Fibroblast of the aortic adventitia (primary cell): ENCODE data around the gene PHC2. TPM values are rescaled to one million over a fixed set of nuclear protein-coding genes. Genes with fewer than 3 reads are reported as not detected.

Experiments
- DNase-seq: peaks from one replicate; pipeline ENCODE4 v3.0.0-alpha.2; 2010; ENCODE audit warnings: low read depth
- H3K4me3 ChIP-seq: 2 replicates; pipeline ENCODE4 v1.5.1; 2011; ENCODE audit warnings: low read depth, mild to moderate bottlenecking, control low read depth, low read length, moderate library complexity
- CTCF ChIP-seq: IDR thresholded peaks from 2 replicates; pipeline ENCODE4 v1.5.1; 2011; ENCODE audit warnings: mild to moderate bottlenecking, low read length, control low read depth, inconsistent platforms; ENCODE audit not compliant: insufficient read depth
- total RNA-seq: library from RNA; depleted of rRNA; stranded (reverse); fragments of >200 nt; gene quantifications from 2 replicates; pipeline ENCODE4 v1.2.3, GENCODE V29; 2012; ENCODE audit warnings: low replicate concordance

The PHC2 gene
- total RNA-seq, 1 donor: 50.5 TPM

GRCh38 chr1:33329600-33330305 lies 101.1 kb downstream of the PHC2 start:
- H3K4me3 ChIP-seq: no peak overlapping the region
- TF ChIP-seq CTCF: no peak
- DNase-seq: no peak

- DNase-seq: no peak
- TF ChIP-seq CTCF: no peak
- H3K4me3 ChIP-seq: no peak overlapping the region
Observed at GRCh38 chr1:33328817-33329216, 102.1 kb downstream of the PHC2 start.

GRCh38 chr1:33327587-33328325 lies 103.1 kb downstream of the PHC2 start:
- no peak overlapping the region for H3K4me3 ChIP-seq
- peak; percentile 30 for TF ChIP-seq CTCF
- peak; percentile 98 for DNase-seq

GRCh38 chr1:33326785-33327184 lies 104.1 kb downstream of the PHC2 start:
- DNase-seq: no peak
- no peak for TF ChIP-seq CTCF
- no peak overlapping the region for H3K4me3 ChIP-seq

GRCh38 chr1:33324677-33325575 lies 106.0 kb downstream of the PHC2 start:
- no peak overlapping the region for H3K4me3 ChIP-seq
- no peak for DNase-seq
- no peak for TF ChIP-seq CTCF

- no peak for TF ChIP-seq CTCF
- DNase-seq: no peak
- no peak overlapping the region for H3K4me3 ChIP-seq
Observed at GRCh38 chr1:33323663-33324477, 107.0 kb downstream of the PHC2 start.
